Measurements from ENCODE around the gene HOXD3.

The HOXD3 gene

GRCh38 chr2:176121190-176122051 lies 35.7 kb upstream of the HOXD3 start:
- peak; percentile 70 for DNase-seq

- peak; percentile 88 for DNase-seq
Observed at GRCh38 chr2:176122052-176122682, 34.9 kb upstream of the HOXD3 start.

GRCh38 chr2:176122683-176123410 lies 34.3 kb upstream of the HOXD3 start, which contains the start of gene HOXD9:
Gene HOXD9 (plus strand): TSS chr2:176122719. CDS start chr2:176122769, 50 bp downstream.
- DNase-seq = no peak

GRCh38 chr2:176123411-176124109 lies 33.5 kb upstream of the HOXD3 start:
- DNase-seq = peak; percentile 77

- DNase-seq = peak; percentile 65
Observed at GRCh38 chr2:176124110-176124946, 32.8 kb upstream of the HOXD3 start.

GRCh38 chr2:176124947-176125771 lies 31.9 kb upstream of the HOXD3 start:
- DNase-seq = peak; percentile 58

- no peak for DNase-seq
Observed at GRCh38 chr2:176125772-176126054, 31.4 kb upstream of the HOXD3 start.

GRCh38 chr2:176126929-176127773 lies 30.0 kb upstream of the HOXD3 start:
- peak; percentile 84 for DNase-seq

- no peak for DNase-seq
Observed at GRCh38 chr2:176127774-176128072, 29.4 kb upstream of the HOXD3 start.

- DNase-seq = peak; percentile 79
Observed at GRCh38 chr2:176128172-176128981, 28.7 kb upstream of the HOXD3 start.

- DNase-seq = peak; percentile 90
Observed at GRCh38 chr2:176128982-176129796, 27.9 kb upstream of the HOXD3 start, which contains the start of gene HOXD8. Gene HOXD8 (plus strand): TSS chr2:176129705. CDS start chr2:176130367, 662 bp downstream.

- no peak for DNase-seq
Observed at GRCh38 chr2:176129813-176130146, 27.3 kb upstream of the HOXD3 start.

- DNase-seq = peak; percentile 85
Observed at GRCh38 chr2:176130147-176130956, 26.8 kb upstream of the HOXD3 start.

- DNase-seq = no peak
Observed at GRCh38 chr2:176130957-176131847, 25.9 kb upstream of the HOXD3 start.

- DNase-seq = no peak
Observed at GRCh38 chr2:176131848-176132158, 25.3 kb upstream of the HOXD3 start.
